CD4-positive, alpha-beta T cell (primary cell): ENCODE measurements around the gene PASK. TPM values are rescaled to one million over a fixed set of nuclear protein-coding genes. Genes with fewer than 3 reads are reported as not detected.

Source experiments
- ATAC-seq: fragments of 200-7000 bp; cut with Tn5 transposase; one replicate; pipeline ENCODE4 v1.10.0; 2022; ENCODE audit warnings: mild to moderate bottlenecking; ENCODE audit not compliant: poor library complexity
- CTCF ChIA-PET: fragments of 350-600 bp; sonication (Branson Sonifier 250); formaldehyde crosslinking; loops from one replicate; lab custom pipeline; 2021; ENCODE audit warnings: antibody characterized with exemption, inconsistent platforms; lab: Charles Lee
- POLR2A ChIA-PET: fragments of 350-600 bp; sonication (Branson Sonifier 250); formaldehyde crosslinking; loops from one replicate; lab custom pipeline; 2021; ENCODE audit warnings: antibody characterized with exemption, inconsistent platforms; lab: Charles Lee
- DNase-seq, 14 experiments: peaks; one replicate each; pipeline ENCODE4 v3.0.0-alpha.2; 2013 to 2020; ENCODE audit warnings: mixed read lengths in 2 of 14
- H3K27ac ChIP-seq, 2 donors: one replicate each; pipeline versions ENCODE4 v1.5.1 to v1.7.0; 2013; ENCODE audit warnings: low read length in 2 of 2, low read depth in 1 of 2, mild to moderate bottlenecking in 1 of 2
- H3K27me3 ChIP-seq, 2 experiments: 1 replicate in 1 of 2; 2 replicates in 1 of 2; pipeline versions ENCODE4 v1.6.1 to v1.7.0; 2013; ENCODE audit warnings: low read length in 2 of 2, control low read depth in 1 of 2, mild to moderate bottlenecking in 1 of 2, moderate library complexity in 1 of 2; ENCODE audit not compliant: insufficient read depth in 2 of 2, control insufficient read depth in 1 of 2
- H3K36me3 ChIP-seq: one replicate; pipeline ENCODE4 v1.6.1; 2013; ENCODE audit warnings: low read length, control low read depth; ENCODE audit not compliant: insufficient read depth
- H3K4me1 ChIP-seq: one replicate; pipeline ENCODE4 v1.6.1; 2013; ENCODE audit warnings: low read length, control low read depth; ENCODE audit not compliant: insufficient read depth
- H3K4me3 ChIP-seq: one replicate; pipeline ENCODE4 v1.5.1; 2013; ENCODE audit warnings: mild to moderate bottlenecking, low read length, moderate library complexity
- H3K9me3 ChIP-seq, 2 experiments: 1 replicate in 1 of 2; 2 replicates in 1 of 2; pipeline versions ENCODE4 v1.6.1 to v1.7.0; 2013; ENCODE audit warnings: low read length in 2 of 2, mild to moderate bottlenecking in 2 of 2, control low read depth in 1 of 2, moderate library complexity in 1 of 2; ENCODE audit not compliant: control insufficient read depth in 1 of 2, insufficient read depth in 1 of 2
- H3K27ac Mint-ChIP-seq: one replicate; pipeline ENCODE4 v1.8.0; 2020; ENCODE audit warnings: mixed read lengths
- H3K27me3 Mint-ChIP-seq: one replicate; pipeline ENCODE4 v1.8.0; 2021; ENCODE audit warnings: mixed read lengths
- H3K36me3 Mint-ChIP-seq: one replicate; pipeline ENCODE4 v1.8.0; 2021; ENCODE audit warnings: low read depth, mixed read lengths
- H3K4me1 Mint-ChIP-seq: one replicate; pipeline ENCODE4 v1.8.0; 2021; ENCODE audit warnings: low read depth, mixed read lengths
- H3K4me3 Mint-ChIP-seq: one replicate; pipeline ENCODE4 v1.8.0; 2020; ENCODE audit warnings: mild to moderate bottlenecking, mixed read lengths
- H3K9me3 Mint-ChIP-seq: one replicate; pipeline ENCODE4 v1.8.0; 2020; ENCODE audit warnings: mixed read lengths
- CTCF ChIP-seq: fragments of 200-600 bp; IDR thresholded peaks from one replicate; pipeline ENCODE4 v1.8.0; 2022; ENCODE audit warnings: antibody characterized with exemption, mild to moderate bottlenecking
- intact Hi-C, 2 experiments: fragments of 100-400 bp; cut with DNase I in 1 of 2; cut with micrococcal nuclease in 1 of 2; formaldehyde crosslinking; loops; one replicate each; pipeline versions ENCODE4 v1.15.1 to v1.9.0; 2023 to 2025; cut with DNase I, micrococcal nuclease
- total RNA-seq, 174 experiments: library from RNA in 2 of 174; stranded (reverse) in 2 of 174; gene quantifications; one replicate each; pipeline ENCODE4 v1.2.3 and lab custom pipeline; 2021 to 2026

Gene PASK
- total RNA-seq, 2 experiments from 2014 or later, result 78.0 to 87.9 TPM

- no peak for TF ChIP-seq CTCF
- Histone ChIP-seq H3K27me3 (no peaks in the 10 kb centered on the region), H3K27ac (no peak overlapping the region), H3K4me3 (no peak overlapping the region), H3K36me3 (peaks cover 6% of the 10 kb centered on the region), H3K4me1 (peaks cover 36% of the 10 kb centered on the region), H3K9me3 (no peaks in the 10 kb centered on the region)
- Mint-ChIP-seq H3K9me3 (no peaks in the 10 kb centered on the region), H3K4me1 (peaks cover 36% of the 10 kb centered on the region), H3K27me3 (no peaks in the 10 kb centered on the region), H3K36me3 (peaks cover 30% of the 10 kb centered on the region), H3K27ac (no peak overlapping the region), H3K4me3 (peak overlapping the region; percentile 97)
- no peak for ATAC-seq
- POLR2A ChIA-PET, result no interaction called here
- CTCF ChIA-PET, result interaction anchor here (6.9 kb wide), 1 partner anchor 70 kb away, joined by 66 read pairs; no protein-coding TSS in a partner anchor
- intact Hi-C loops, result loop anchor here in 1 of 2 experiments (5.0 kb wide), 1 partner anchor 560 kb away; the partner anchor contains the start of gene CAPN10
- DNase-seq, result no peak
Observed at GRCh38 chr2:241147336-241147735, 1.9 kb downstream of the PASK start.

- POLR2A ChIA-PET, result interaction anchor here (0.6 to 0.7 kb wide), 2 partner anchors 8 to 129 kb away, joined by 3 to 4 read pairs; no protein-coding TSS in a partner anchor
- H3K27me3 ChIP-seq, result no peaks in the 10 kb centered on the region
- Mint-ChIP-seq H3K27ac (no peak overlapping the region), H3K4me1 (peaks cover 25% of the 10 kb centered on the region), H3K4me3 (peak overlapping the region; percentile 21), H3K36me3 (peaks cover 30% of the 10 kb centered on the region), H3K9me3 (no peaks in the 10 kb centered on the region), H3K27me3 (no peaks in the 10 kb centered on the region)
- intact Hi-C loops, result loop anchor here in 1 of 2 experiments (5.0 kb wide), 1 partner anchor 559 kb away; the partner anchor contains the start of gene CAPN10
- H3K36me3 ChIP-seq, result peaks cover 9% of the 10 kb centered on the region
- ATAC-seq (no peak), DNase-seq (no peak)
- H3K4me1 ChIP-seq, result peaks cover 29% of the 10 kb centered on the region
- CTCF ChIA-PET, result interaction anchor here (6.9 kb wide), 1 partner anchor 68 kb away, joined by 66 read pairs; no protein-coding TSS in a partner anchor
- no peaks in the 10 kb centered on the region for H3K9me3 ChIP-seq
- no peak for TF ChIP-seq CTCF
- no peak overlapping the region for H3K4me3 ChIP-seq
- H3K27ac ChIP-seq, result no peak overlapping the region
Observed at GRCh38 chr2:241146286-241146685, 3.0 kb downstream of the PASK start.

GRCh38 chr2:241142593-241142992, 6.7 kb downstream of the PASK start:
- no peak overlapping the region for H3K27ac Mint-ChIP-seq
- POLR2A ChIA-PET, result no interaction called here
- H3K4me3 Mint-ChIP-seq, result no peak overlapping the region
- H3K36me3 Mint-ChIP-seq, result peaks cover 37% of the 10 kb centered on the region
- CTCF ChIA-PET, result no interaction called here
- no peaks in the 10 kb centered on the region for H3K9me3 ChIP-seq
- H3K9me3 Mint-ChIP-seq, result no peaks in the 10 kb centered on the region
- no peaks in the 10 kb centered on the region for H3K4me1 Mint-ChIP-seq
- H3K27me3 ChIP-seq, result no peaks in the 10 kb centered on the region
- DNase-seq, result no peak
- intact Hi-C loops, result no loop called here
- peaks cover 4% of the 10 kb centered on the region for H3K4me1 ChIP-seq
- no peak overlapping the region for H3K4me3 ChIP-seq
- no peaks in the 10 kb centered on the region for H3K27me3 Mint-ChIP-seq
- no peak for TF ChIP-seq CTCF
- no peak for ATAC-seq
- peaks cover 39% of the 10 kb centered on the region for H3K36me3 ChIP-seq
- H3K27ac ChIP-seq, result no peak overlapping the region
